ENCODE results near the gene C11orf91. TPM values are rescaled to one million over a fixed set of nuclear protein-coding genes. Genes with fewer than 3 reads are reported as not detected.
"Not testable (repeated sequence)": the region's sequence is repeated elsewhere in the genome, so short reads cannot be mapped to it uniquely, and the experiment has no call there.

C11orf91 gene
- total RNA-seq, 1 donor from 2014 or later: not detected

DNA sequence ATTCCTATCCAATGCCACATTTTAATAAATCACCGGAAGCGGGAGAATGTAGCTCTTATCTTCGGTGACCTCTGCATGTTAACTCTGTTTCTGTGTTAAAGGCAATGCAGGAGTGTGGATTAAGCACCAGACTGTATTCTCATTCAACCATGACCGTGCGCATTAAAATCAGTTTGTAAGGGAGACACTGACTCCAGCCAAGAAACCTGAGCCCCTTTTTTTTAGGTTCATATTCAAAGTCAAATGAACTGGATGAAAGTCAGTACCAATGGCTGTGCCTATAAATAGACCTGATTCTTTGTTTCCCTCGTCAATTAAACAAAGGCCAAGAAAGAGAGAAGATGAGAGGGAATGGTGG lies 32.2 kb downstream of the C11orf91 start:
- no peak for DNase-seq

DNA sequence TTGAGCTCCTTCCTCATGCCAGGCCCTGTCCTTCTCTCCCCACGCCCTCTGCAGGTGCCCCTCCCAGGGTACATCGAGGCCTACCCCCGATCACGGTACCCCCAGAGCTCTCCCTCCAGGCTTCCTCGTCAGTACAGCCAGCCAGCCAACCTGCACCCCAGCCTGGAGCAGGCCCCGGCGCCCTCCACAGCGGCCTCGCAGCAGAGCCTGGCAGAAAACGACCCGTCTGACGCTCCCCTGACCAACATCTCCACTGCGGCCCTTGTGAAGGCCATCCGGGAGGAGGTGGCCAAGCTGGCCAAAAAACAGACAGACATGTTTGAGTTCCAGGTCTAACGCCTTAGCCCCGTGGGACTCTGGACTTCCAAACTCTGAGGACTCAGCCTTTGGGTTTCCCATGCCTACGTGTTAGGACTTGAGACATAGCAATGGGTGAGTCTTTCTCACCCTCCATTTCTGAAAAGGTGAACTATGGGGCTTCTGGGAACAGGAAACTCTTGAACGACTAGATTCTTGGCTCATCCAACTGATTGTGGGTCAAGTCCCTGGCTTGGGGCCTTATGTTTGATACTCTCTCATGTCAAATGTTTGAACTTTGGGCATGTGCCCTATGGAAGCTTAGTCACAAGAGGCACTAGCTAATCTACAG lies 32.7 kb downstream of the C11orf91 start:
- no peak for DNase-seq

DNA sequence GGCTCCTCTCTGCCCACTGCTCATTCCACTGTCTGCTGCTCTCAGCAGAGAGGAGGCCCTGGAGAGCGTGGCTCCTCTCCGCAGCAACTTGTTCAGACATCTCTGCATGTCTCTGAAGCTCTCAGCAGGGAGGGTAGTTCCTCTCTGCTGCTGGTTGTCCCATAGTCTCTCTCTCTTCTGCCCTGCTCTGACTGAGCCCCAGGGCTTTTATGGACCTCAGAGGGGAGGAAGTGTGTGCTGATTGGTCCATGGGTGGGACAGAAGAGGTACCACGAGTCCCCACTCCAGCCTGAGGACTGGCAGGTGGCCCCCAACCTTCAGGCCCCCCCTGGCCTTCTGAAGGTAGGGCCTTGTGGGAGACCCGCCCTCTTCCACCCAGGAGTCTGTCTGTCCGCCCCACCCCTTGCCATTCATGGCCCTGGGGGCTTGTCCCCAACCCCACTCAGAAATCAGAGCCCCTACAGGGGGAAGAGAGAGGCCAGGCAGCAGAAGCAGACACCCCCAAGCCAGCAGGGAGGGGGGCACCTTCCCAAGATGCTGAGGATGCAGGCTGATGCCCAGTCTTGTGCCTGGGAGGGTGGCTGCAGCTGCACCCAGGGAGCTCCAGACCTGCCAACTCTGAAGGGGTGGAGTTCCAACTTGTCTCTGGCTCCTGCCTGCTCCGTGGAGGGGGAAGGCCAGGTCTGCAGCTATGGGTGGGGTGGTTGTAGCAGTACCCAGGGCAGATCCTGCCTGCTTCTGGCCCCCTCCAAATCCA lies 35.1 kb downstream of the C11orf91 start:
- DNase-seq: no peak

DNA sequence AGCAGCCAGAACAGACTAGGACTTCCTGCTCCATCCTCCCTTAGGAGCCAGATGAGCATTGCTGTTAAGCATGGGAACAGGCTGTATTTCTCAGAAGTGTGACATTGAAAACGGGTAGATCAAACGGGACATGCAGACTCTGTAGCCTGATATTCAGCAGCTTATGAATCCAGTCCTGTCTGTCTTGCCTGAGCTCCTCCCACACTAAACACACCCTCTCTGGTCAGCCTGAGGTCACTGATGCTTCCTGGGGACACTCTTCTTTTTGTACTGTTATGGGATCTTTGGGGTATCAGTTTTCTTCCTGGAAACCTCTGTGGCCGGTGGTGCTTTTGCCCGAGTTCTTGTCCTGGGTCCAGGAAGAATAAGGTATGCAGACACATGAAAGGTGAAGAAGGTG lies 35.8 kb downstream of the C11orf91 start:
- no peak for DNase-seq

DNA sequence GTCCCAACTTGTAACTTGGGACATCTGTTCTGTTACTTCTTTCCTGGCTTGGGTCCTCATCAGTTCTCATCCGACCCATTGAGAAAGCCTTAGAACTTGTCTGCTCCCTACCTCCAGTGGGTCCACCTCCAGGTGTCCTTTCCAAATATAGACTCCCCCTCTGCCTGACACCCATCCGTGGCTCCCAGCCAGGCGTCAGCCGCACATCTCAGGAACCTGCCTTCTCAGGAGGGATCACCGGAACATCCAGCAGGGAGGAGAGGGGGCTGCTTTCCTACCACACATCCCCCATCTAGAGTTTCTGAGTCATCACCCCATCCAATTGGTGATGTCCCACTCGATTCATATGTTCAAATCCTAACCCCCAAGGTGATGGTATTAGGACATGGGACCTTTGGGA lies 36.5 kb downstream of the C11orf91 start:
- no peak for DNase-seq

DNA sequence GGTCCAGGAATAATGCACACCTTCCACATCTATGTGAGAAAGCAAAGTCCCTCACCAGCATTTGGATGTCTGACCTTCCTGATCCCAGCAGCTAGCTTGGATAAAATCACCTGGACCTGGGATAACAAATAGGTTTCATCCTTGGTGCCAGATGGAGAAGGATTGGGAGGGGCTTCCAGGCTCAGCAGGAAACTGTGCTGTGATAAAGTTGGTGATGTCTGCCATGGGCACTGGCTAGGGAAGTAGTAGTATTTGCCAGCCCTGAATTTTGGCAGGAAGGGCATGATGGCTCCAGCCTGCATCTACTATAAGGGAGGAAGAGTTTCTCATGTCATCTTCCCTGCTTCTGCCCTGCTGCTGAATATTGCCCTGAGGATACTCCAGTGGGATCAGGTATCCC lies 37.5 kb downstream of the C11orf91 start:
- DNase-seq: no peak

DNA sequence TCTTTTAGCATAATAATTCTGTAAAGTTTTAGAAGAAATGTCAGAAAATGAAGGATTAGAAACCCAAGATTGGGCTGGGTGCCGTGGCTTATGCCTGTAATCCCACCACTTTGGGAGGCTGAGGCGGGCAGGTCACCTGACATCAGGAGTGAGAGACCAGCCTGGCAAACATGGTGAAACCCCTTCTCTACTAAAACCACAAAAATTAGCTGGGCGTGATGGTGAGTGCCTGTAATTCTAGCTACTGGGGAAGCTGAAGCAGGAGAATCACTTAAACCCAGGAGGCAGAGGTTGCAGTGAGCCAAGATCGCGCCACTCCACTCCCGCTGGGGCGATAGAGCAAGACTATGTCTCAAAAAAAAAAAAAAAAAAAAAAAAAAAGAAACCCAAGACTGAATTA lies 39.1 kb downstream of the C11orf91 start:
- DNase-seq: not testable (repeated sequence)

DNA sequence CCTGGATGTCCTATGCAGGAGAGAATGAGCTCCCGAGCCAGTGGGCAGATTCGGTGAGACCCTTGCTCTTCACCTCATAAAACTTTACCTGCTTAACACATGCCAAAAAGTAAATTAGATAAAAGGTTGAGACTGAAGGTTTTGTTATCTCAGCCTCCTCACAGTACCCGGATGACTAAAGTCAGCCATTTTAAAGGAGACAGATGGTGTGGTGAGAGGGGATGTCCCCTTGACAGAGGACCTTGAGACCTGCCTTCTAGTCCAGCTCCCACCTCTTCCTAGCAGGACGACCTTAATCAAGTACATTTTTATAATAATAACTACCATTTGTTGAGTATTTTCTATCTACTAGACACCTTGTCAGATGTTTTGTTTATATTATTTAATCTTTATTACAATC lies 39.7 kb downstream of the C11orf91 start:
- DNase-seq: no peak

DNA sequence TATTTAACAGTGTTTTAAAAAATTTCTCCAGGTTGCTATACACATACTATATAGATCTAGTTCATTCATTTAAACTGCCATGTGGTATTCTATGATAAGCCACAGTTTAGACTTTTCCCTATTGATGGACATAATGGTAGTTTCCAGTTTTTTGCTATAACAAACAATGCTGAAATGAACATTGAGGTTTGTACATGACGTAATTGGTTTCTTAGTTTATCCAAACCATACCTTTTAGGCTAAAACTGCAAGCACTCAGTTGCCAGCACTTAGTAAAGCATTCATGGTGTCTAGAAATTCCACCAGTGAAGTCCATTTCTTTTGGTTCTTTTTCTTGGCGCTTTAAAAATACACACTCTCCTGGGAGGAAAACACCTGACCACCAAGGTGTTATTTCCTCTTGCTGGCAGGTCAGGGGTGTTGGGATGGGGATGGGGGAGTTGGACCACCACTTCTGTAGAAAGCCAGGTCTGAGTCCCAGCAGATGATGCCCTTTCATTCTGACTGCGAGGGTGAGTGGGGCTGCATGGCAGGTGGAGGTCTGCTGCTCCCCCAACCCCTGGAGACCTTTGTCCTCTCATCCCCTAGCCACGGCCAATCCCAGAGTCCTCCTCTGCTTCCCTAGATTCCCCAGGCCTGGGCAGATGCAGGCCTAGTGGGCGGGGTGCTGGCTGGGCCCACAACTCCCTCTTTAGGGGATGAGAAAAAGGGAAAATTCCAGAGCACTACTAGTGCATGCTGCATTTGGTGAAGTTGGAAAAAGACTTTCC lies 41.1 kb downstream of the C11orf91 start:
- no peak for DNase-seq

DNA sequence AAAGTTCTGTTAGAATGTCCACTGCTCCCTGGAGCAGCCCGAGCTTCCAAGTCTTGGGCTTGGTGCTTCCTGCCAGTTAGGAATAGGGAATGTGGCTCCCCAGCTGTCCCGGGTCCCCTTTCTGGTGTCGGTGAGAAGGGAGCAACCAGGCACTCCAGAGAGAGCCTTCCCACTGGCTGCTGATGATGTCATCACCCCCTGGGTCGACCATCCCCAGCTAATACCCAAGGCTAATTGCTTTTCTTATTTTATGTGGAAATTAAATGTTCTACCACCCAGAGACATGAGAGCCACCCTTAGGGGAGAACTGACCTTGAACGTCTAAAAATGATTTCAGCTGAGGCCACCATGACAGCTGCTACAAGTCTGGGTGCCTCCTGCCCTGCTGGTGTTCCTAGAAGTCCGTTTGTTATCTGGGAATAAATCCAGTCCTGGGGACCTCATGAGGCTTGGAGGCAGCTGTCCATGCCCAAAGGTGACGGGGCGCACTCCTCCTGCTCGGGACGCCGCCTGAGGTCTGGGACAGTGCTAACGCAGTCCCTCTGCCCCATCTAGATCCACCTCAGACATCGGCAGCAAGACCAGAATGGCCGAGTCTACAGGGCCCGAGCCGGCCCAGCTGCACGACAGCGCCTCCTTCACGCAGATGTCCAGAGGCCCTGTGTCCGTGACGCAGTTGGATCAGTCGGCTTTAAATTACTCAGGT lies 42.3 kb downstream of the C11orf91 start:
- no peak for DNase-seq

DNA sequence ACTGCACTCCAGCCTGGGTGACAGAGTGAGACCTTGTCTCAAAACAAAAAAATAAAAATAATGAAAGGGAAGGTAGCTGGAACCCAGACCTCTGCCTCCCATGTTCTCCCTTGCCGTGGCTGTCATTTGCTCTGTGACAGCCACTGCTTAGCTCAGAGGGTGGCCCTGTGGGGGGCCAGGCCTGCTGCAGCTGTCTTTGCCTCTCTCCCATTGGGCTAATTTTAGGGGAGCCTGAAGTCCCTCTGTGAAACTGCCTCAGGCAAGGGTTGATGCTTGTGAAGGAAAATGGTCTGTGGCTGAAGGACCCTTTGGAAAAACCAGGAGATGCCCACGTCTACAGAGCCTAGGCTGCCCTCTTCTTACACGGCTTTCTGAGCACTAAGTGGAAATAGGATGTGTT lies 42.9 kb downstream of the C11orf91 start:
- no peak for DNase-seq

DNA sequence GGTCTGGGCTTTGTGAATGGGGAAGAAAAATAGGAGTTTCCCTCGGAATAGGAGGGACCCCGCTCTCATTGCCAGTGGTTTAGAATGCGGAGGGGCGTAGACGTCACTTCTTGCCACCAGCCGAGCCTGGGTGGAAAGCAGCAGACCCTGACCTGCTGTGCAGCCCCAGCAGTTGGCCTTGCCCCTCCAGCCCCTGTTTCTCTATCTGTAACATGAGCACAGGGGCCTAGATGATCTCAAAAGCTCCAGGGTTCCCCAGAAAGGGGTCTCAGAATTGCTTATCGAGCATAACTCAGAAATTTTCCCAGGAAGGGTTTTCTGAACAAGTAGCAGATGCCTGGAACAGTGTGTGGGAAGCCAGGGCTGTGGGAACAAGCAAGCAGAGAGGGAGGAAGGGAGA lies 43.9 kb downstream of the C11orf91 start:
- no peak for DNase-seq

DNA sequence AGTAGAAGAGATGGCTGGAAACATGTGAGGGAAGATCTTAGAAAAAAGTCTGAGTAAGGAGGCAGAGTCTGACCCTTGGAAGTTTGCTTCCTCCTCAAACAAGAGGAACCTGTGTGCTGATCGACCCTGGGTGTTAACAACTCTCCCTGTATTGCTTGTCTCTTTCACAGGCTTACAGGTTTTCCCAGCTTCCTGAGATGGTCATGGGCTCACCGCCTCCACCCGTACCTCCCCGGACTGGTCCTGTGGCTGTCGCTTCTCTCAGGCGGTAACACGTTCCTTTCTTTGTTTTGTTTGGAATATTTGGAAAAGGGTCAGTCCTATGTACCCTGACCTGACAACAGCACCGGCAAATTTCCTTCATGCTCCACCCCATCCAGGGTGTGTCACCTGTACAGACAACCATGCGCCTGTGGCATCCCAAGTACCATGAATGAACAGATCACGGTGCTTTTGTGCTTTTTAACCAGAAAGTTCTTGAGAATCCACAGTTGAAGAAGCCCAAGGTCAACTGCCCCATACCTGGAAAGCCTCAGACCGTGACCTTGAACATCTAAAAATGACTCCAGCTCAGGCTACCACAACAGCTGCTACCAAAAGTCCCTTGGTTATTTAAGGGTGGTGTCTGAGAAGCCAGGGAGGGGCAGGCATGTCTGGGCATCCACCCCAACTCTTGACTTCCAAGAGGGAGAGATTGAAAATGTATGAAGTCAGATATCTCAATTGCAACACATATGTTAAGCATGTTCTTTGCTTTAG lies 44.6 kb downstream of the C11orf91 start:
- no peak for DNase-seq

DNA sequence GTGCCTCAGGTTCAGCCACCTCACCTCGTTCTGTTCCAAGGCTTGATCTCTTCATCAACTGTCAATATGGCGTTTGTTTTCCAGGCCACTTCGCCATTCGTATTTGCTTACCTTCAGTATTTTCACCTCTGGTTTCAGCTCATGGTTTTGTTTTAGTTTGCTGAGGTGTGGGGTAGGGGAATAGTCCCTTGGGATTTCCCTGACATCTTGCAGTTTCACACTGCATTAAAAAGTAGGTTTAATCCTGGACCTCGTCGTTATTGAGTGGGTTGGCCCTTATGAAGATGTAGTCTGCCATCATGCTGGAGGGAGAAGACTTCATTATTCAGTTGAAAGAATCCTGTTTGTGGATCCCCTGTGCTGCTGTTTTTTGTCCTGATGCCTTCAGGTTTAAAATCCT lies 46.0 kb downstream of the C11orf91 start:
- DNase-seq: no peak

DNA sequence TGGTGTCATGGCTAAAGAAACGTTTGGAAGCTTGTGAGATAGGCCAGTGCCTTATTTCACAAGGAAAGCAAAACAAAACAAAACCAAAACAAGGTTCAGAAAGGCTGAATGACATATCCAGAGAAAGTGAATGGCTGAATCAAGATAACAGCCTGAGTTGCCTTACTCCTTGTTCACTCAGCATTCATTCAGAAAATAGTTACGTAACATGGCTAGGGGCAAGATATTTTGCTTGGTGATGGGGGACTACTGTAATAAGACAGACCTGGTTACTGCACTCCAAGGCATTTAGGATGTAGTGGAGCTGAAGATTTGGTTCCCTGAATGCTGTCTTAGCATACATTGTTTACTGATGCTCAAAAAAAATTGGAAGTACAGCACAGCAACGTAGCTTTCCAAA lies 47.7 kb downstream of the C11orf91 start:
- DNase-seq: no peak

DNA sequence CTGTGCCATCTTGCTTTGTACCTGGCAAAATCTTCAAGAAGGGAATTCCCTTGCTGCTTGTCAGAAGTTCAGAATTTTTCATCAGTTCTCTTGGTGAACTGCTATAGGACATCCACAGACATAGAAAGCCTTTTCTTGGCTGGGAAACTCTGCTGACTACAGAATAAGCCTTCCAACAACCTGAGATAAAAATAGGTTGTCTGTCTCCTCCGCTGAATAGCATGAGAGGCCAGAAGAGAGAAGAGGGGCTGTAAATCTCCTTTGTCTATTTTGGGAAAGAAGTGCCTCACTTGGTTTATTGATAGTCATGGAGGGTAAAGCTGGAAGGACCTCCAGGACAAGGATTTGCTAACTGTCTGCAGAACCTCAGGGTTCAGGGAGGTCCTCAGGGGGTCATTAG lies 48.2 kb downstream of the C11orf91 start:
- no peak for DNase-seq

DNA sequence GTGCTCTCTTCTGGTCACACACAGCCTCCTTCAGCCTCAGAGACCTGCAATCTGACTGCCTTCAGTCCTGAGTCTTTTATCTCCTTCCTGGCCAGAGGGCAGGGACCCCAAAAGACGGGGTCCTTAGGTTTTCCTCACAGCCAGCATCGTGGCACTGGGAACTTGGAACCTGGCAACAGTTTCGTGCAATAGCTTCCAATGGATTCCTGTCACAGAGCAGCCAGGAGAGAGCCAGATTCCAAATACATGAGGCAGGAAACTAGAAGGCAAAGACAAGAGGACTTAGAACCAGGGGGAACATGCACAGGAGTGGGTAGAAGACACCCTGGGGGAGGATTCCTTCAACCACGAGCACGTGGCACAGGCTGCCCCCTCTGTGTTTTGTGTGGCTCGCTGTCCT lies 48.6 kb downstream of the C11orf91 start:
- DNase-seq: no peak

DNA sequence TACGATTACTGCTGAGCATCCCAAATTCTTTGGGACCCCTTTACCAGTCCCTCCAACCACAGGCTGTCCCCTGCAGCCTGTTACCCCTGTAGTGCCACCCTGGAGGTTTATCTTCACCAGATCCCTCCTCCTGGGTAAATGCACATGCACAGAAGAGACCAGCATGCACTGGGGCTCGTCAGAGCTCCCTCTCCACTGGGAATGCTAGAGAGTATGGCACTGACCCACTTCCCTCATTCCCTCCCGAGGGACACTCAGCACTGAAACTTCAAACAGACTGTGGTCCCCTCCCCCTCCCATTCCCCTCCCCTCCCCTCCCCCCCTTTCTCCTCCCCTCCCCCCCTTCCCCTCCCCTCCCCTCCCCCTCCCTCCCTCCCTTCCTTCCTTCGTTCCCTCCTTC lies 49.1 kb downstream of the C11orf91 start:
- DNase-seq: no peak

DNA sequence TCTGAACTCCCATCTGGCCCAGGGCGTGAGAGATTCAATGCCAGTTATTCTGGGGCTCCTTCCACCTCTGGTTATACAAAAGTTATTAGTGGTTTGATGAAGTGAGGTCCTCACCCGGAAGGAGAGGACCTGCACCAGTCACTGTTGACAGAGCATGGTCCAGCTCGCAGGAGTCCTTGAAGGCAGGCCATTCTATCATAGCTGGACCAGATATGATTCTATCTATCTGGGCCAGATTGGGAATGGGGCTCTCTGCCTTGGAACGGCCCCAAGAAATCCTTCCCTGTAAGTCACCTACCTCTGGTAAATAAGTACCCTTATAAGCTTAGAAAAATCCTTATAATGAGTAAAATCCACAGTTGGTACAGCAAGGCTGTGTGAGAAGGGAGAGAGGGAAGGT lies 50.7 kb downstream of the C11orf91 start:
- no peak for DNase-seq

All from dermis blood vessel endothelial cell (primary cell).